Measurements from ENCODE around the gene CGNL1. TPM values are rescaled to one million over a fixed set of nuclear protein-coding genes. Genes with fewer than 3 reads are reported as not detected.

Gene CGNL1
- total and polyA plus RNA-seq, 5 donors from 2014 or later: not detected

DNA sequence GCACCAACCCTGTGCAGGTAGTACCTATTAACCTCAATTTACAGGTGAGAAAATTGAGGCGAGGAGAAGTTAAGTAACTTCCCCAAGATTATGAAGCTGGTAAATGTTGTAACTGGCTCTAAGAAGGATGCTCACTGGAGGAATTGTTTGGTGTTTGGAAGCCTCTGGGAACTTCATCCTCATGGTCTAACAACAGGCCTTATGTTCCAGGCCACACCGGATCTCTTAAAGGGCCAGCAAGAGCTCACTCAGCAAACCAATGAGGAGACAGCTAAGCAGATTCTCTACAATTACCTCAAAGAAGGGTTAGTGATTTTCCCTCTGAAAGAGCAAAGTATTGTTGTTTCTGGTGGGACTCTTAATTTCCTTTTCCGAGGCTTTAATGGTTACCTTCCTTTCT is 63.9 kb downstream of the CGNL1 start:
- H3K27me3 Mint-ChIP-seq: no peaks in the 10 kb centered on the region
- H3K36me3 Mint-ChIP-seq: no peaks in the 10 kb centered on the region
- no peak overlapping the region for H3K27ac ChIP-seq (ENCODE audit: insufficient read depth, low read length, poor library complexity, severe bottlenecking)
- peaks cover 3% of the 10 kb centered on the region for H3K27me3 ChIP-seq (ENCODE audit: control insufficient read depth, insufficient read depth, low read length)
- no peaks in the 10 kb centered on the region for H3K4me1 ChIP-seq (ENCODE audit: control insufficient read depth, insufficient read depth, low read length, poor library complexity, severe bottlenecking)
- no peak overlapping the region for H3K4me3 ChIP-seq (ENCODE audit: low read depth, low read length)
- peaks cover 0 to 1% (median 0%) of the 10 kb centered on the region in 7 donors for H3K9me3 Mint-ChIP-seq
- no peaks in the 10 kb centered on the region for H3K4me1 Mint-ChIP-seq
- no peaks in the 10 kb centered on the region for H3K9me3 ChIP-seq (ENCODE audit: control insufficient read depth in 2 of 2, low read length in 2 of 2)
- no peak overlapping the region for H3K27ac Mint-ChIP-seq
- ATAC-seq (ENCODE audit: low read depth in 2 of 2): no peak
- no peak for DNase-seq
- H3K4me3 Mint-ChIP-seq: no peak overlapping the region
- H3K36me3 ChIP-seq (ENCODE audit: control insufficient read depth, insufficient read depth, low read length): no peaks in the 10 kb centered on the region

DNA sequence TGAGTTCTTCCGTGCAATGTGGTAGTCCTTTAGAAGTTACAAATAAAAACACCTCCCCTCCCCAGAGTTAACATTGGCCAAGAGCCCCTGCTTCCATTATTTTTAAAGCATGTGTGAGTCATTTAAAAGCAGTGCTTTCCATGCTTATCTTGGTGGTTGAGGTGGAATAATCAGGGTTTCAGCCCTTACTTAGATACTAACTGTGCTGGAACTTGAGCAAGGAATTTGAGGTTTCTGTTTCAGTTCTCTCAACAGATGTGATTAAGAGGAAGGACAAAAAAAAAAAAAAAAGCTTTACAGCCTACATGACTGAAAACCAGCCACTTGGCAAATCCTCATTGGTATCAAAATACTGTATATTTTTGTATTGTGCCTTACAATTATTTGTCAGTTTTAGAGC is 64.5 kb downstream of the CGNL1 start:
- no peak overlapping the region for H3K27ac ChIP-seq (ENCODE audit: insufficient read depth, low read length, poor library complexity, severe bottlenecking)
- no peak overlapping the region for H3K27ac Mint-ChIP-seq
- H3K4me3 ChIP-seq (ENCODE audit: low read depth, low read length): no peak overlapping the region
- peaks cover 0 to 1% (median 0%) of the 10 kb centered on the region in 7 donors for H3K9me3 Mint-ChIP-seq
- ATAC-seq (ENCODE audit: low read depth in 2 of 2) (no peak), DNase-seq (no peak)
- no peaks in the 10 kb centered on the region for H3K9me3 ChIP-seq (ENCODE audit: control insufficient read depth in 2 of 2, low read length in 2 of 2)
- H3K4me3 Mint-ChIP-seq: no peak overlapping the region
- peaks cover under 1% of the 10 kb centered on the region for H3K27me3 ChIP-seq (ENCODE audit: control insufficient read depth, insufficient read depth, low read length)
- H3K36me3 Mint-ChIP-seq: no peaks in the 10 kb centered on the region
- H3K4me1 ChIP-seq (ENCODE audit: control insufficient read depth, insufficient read depth, low read length, poor library complexity, severe bottlenecking): no peaks in the 10 kb centered on the region
- no peaks in the 10 kb centered on the region for H3K36me3 ChIP-seq (ENCODE audit: control insufficient read depth, insufficient read depth, low read length)
- H3K27me3 Mint-ChIP-seq: no peaks in the 10 kb centered on the region
- H3K4me1 Mint-ChIP-seq: no peaks in the 10 kb centered on the region

DNA sequence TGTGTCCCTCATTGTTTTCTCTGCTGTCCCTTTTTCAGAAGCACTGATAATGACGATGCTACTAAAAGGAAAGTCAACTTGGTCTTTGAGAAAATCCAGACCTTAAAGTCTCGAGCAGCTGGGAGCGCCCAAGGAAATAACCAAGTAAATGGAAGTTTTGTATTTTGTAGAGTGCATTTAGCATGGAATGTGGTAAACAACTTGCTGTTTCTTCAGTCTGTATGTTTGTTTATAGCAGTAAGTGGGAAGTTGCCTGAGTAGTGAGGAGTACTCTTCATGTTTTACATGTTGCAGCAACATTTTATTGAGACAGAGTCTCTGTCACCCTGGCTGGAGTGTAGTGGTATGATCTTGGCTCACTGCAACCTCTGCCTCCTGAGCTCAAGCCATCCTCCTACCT is 66.0 kb downstream of the CGNL1 start:
- Mint-ChIP-seq H3K4me1 (no peaks in the 10 kb centered on the region), H3K27me3 (no peaks in the 10 kb centered on the region), H3K4me3 (no peak overlapping the region), H3K36me3 (no peaks in the 10 kb centered on the region), H3K9me3 (peaks cover 0 to 3% (median 0%) of the 10 kb centered on the region in 7 donors), H3K27ac (no peak overlapping the region)
- Histone ChIP-seq H3K4me1 (ENCODE audit: control insufficient read depth, insufficient read depth, low read length, poor library complexity, severe bottlenecking) (no peaks in the 10 kb centered on the region), H3K36me3 (ENCODE audit: control insufficient read depth, insufficient read depth, low read length) (no peaks in the 10 kb centered on the region), H3K27me3 (ENCODE audit: control insufficient read depth, insufficient read depth, low read length) (no peaks in the 10 kb centered on the region), H3K9me3 (ENCODE audit: control insufficient read depth in 2 of 2, low read length in 2 of 2) (no peaks in the 10 kb centered on the region), H3K27ac (ENCODE audit: insufficient read depth, low read length, poor library complexity, severe bottlenecking) (no peak overlapping the region), H3K4me3 (ENCODE audit: low read depth, low read length) (no peak overlapping the region)
- DNase-seq (no peak), ATAC-seq (ENCODE audit: low read depth in 2 of 2) (no peak)

- H3K27me3 Mint-ChIP-seq: peaks cover 5% of the 10 kb centered on the region
- peaks cover 0 to 3% (median 0%) of the 10 kb centered on the region in 7 donors for H3K9me3 Mint-ChIP-seq
- no peak overlapping the region for H3K4me3 ChIP-seq (ENCODE audit: low read depth, low read length)
Measured at GRCh38 chr15:57443486-57443885, 67.2 kb downstream of the CGNL1 start.

DNA sequence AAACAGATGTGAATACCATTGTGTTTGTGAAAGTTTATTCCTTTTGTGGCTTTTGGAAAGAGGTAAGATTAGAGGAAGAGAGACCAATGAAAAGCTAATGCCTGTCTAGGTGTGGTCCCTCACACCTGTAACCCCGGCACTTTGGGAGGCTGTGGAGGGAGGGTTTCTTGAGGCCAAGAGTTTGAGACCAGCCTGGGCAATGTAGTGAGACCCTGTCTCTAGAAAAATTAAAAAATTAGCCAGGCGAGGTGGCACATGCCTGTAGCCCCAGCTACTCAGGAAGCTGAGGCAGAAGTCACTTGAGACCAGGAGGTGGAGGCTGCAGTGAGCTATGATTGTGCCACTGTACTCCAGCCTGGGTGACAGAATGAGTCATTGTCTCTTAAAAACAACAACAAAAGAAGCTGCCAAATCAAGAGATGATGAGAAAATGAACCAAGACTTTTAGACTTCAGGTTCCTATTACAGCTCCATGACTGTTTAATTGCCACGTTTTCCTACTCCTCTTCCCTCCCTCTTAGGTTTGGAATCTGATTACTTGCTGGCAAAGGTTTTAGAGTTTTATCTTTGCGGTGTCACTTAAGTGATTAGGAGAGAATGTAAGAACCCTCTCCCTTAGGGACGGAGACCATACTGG is 68.7 kb downstream of the CGNL1 start:
- no peaks in the 10 kb centered on the region for H3K36me3 Mint-ChIP-seq
- Histone ChIP-seq H3K9me3 (ENCODE audit: control insufficient read depth in 2 of 2, low read length in 2 of 2) (no peaks in the 10 kb centered on the region), H3K4me3 (ENCODE audit: low read depth, low read length) (no peak overlapping the region), H3K36me3 (ENCODE audit: control insufficient read depth, insufficient read depth, low read length) (no peaks in the 10 kb centered on the region), H3K4me1 (ENCODE audit: control insufficient read depth, insufficient read depth, low read length, poor library complexity, severe bottlenecking) (no peaks in the 10 kb centered on the region), H3K27me3 (ENCODE audit: control insufficient read depth, insufficient read depth, low read length) (peaks cover 5% of the 10 kb centered on the region), H3K27ac (ENCODE audit: insufficient read depth, low read length, poor library complexity, severe bottlenecking) (no peak overlapping the region)
- no peak overlapping the region for H3K4me3 Mint-ChIP-seq
- peak in 1 of 3 donors; percentile 5 for DNase-seq
- no peak for ATAC-seq (ENCODE audit: low read depth in 2 of 2)
- peaks cover 12% of the 10 kb centered on the region for H3K27me3 Mint-ChIP-seq
- peaks cover 0 to 5% (median 0%) of the 10 kb centered on the region in 7 donors for H3K9me3 Mint-ChIP-seq
- H3K27ac Mint-ChIP-seq: no peak overlapping the region
- no peaks in the 10 kb centered on the region for H3K4me1 Mint-ChIP-seq

More at GRCh38 chr15:57443486-57443885, 67.2 kb downstream of the CGNL1 start:
- no peaks in the 10 kb centered on the region for H3K9me3 ChIP-seq (ENCODE audit: control insufficient read depth in 2 of 2, low read length in 2 of 2)
- H3K4me3 Mint-ChIP-seq: no peak overlapping the region
- H3K27ac Mint-ChIP-seq: no peak overlapping the region
- no peaks in the 10 kb centered on the region for H3K36me3 Mint-ChIP-seq
- no peaks in the 10 kb centered on the region for H3K36me3 ChIP-seq (ENCODE audit: control insufficient read depth, insufficient read depth, low read length)
- DNase-seq: no peak
- no peaks in the 10 kb centered on the region for H3K27me3 ChIP-seq (ENCODE audit: control insufficient read depth, insufficient read depth, low read length)
- H3K27ac ChIP-seq (ENCODE audit: insufficient read depth, low read length, poor library complexity, severe bottlenecking): no peak overlapping the region
- no peaks in the 10 kb centered on the region for H3K4me1 Mint-ChIP-seq
- H3K4me1 ChIP-seq (ENCODE audit: control insufficient read depth, insufficient read depth, low read length, poor library complexity, severe bottlenecking): no peaks in the 10 kb centered on the region
- no peak for ATAC-seq (ENCODE audit: low read depth in 2 of 2)

DNA sequence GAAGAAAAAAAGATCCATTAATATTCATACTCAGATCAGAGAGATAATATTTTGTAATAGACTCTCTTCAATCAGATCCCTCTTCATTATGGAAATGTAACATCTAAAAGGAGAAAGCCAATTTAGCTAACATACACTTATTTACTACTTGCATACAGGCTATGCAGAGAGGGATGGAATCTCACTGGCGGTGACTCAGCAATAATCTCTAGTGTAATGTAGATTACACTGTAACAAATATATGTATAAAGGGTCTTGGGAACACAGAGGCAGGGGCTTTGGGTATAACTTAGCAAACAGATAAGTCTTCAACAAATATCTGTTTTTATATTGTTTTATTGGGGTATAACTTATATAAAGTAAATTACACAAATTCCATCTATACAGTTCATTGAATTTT is 69.6 kb downstream of the CGNL1 start:
- Mint-ChIP-seq H3K36me3 (no peaks in the 10 kb centered on the region), H3K9me3 (peaks cover 0 to 5% (median 0%) of the 10 kb centered on the region in 7 donors), H3K27ac (no peak overlapping the region), H3K4me3 (no peak overlapping the region), H3K4me1 (no peaks in the 10 kb centered on the region), H3K27me3 (peaks cover 12% of the 10 kb centered on the region)
- Histone ChIP-seq H3K27ac (ENCODE audit: insufficient read depth, low read length, poor library complexity, severe bottlenecking) (no peak overlapping the region), H3K4me3 (ENCODE audit: low read depth, low read length) (no peak overlapping the region), H3K9me3 (ENCODE audit: control insufficient read depth in 2 of 2, low read length in 2 of 2) (no peaks in the 10 kb centered on the region), H3K27me3 (ENCODE audit: control insufficient read depth, insufficient read depth, low read length) (peaks cover 5% of the 10 kb centered on the region), H3K4me1 (ENCODE audit: control insufficient read depth, insufficient read depth, low read length, poor library complexity, severe bottlenecking) (no peaks in the 10 kb centered on the region), H3K36me3 (ENCODE audit: control insufficient read depth, insufficient read depth, low read length) (no peaks in the 10 kb centered on the region)
- ATAC-seq (ENCODE audit: low read depth in 2 of 2) (no peak), DNase-seq (no peak)

DNA sequence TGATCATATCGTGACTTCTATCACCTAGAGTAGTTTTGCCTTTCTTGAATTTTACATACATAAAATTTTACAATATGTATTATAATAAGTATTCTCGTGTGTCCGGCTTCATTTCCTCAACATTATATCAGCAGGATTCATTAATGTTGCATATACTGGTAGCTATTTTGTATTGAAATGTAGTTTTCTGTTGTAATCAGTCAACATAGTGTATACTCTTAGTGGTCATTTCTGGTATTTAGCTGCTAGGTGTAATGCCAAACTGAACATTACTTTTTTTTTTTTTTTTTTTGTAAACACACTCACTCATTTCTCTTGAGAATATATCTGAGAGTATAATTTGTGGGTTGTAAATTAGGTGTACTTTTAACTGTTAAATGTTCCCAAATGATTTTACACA is 70.1 kb downstream of the CGNL1 start:
- peaks cover 5% of the 10 kb centered on the region for H3K27me3 ChIP-seq (ENCODE audit: control insufficient read depth, insufficient read depth, low read length)
- DNase-seq (no peak), ATAC-seq (ENCODE audit: low read depth in 2 of 2) (no peak)
- H3K27ac ChIP-seq (ENCODE audit: insufficient read depth, low read length, poor library complexity, severe bottlenecking): no peak overlapping the region
- peaks cover 0 to 5% (median 0%) of the 10 kb centered on the region in 7 donors for H3K9me3 Mint-ChIP-seq
- H3K27ac Mint-ChIP-seq: no peak overlapping the region
- H3K27me3 Mint-ChIP-seq: peaks cover 12% of the 10 kb centered on the region
- no peak overlapping the region for H3K4me3 Mint-ChIP-seq
- no peaks in the 10 kb centered on the region for H3K9me3 ChIP-seq (ENCODE audit: control insufficient read depth in 2 of 2, low read length in 2 of 2)
- H3K36me3 ChIP-seq (ENCODE audit: control insufficient read depth, insufficient read depth, low read length): no peaks in the 10 kb centered on the region
- no peaks in the 10 kb centered on the region for H3K36me3 Mint-ChIP-seq
- no peaks in the 10 kb centered on the region for H3K4me1 ChIP-seq (ENCODE audit: control insufficient read depth, insufficient read depth, low read length, poor library complexity, severe bottlenecking)
- no peaks in the 10 kb centered on the region for H3K4me1 Mint-ChIP-seq
- no peak overlapping the region for H3K4me3 ChIP-seq (ENCODE audit: low read depth, low read length)

DNA sequence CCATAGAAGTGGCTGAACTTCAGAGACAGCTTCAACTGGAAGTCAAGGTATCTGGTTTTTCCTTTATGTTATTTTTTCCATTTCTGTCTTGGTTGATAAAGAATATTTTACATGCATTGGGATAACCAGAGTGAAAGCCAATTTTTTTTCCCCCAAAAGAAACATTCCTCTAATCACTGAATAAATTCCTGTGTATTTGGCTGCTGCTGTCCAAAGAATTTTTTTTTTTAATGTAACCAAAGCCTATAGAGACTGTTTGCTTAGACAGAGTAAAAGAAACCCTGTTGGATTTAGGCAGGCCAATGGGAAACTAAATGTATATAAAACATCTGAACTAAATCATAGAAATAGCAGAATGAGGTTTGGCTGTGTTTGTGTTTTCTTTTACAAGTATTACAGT is 75.2 kb downstream of the CGNL1 start:
- Mint-ChIP-seq H3K36me3 (no peaks in the 10 kb centered on the region), H3K4me3 (no peak overlapping the region), H3K27ac (no peak overlapping the region), H3K9me3 (peaks cover 0 to 5% (median 0%) of the 10 kb centered on the region in 7 donors), H3K27me3 (peaks cover 19% of the 10 kb centered on the region), H3K4me1 (no peaks in the 10 kb centered on the region)
- H3K27me3 ChIP-seq (ENCODE audit: control insufficient read depth, insufficient read depth, low read length): peaks cover 5% of the 10 kb centered on the region
- ATAC-seq (ENCODE audit: low read depth in 2 of 2) (no peak), DNase-seq (no peak)
- no peaks in the 10 kb centered on the region for H3K9me3 ChIP-seq (ENCODE audit: control insufficient read depth in 2 of 2, low read length in 2 of 2)
- no peak overlapping the region for H3K27ac ChIP-seq (ENCODE audit: insufficient read depth, low read length, poor library complexity, severe bottlenecking)
- H3K36me3 ChIP-seq (ENCODE audit: control insufficient read depth, insufficient read depth, low read length): no peaks in the 10 kb centered on the region
- H3K4me1 ChIP-seq (ENCODE audit: control insufficient read depth, insufficient read depth, low read length, poor library complexity, severe bottlenecking): no peaks in the 10 kb centered on the region
- no peak overlapping the region for H3K4me3 ChIP-seq (ENCODE audit: low read depth, low read length)
